Measurements from ENCODE around the gene TAS2R41.

- TF ChIP-seq CTCF (conservative IDR thresholded peaks at IDR 0.05 in 1 of 2, IDR thresholded peaks at IDR 0.05 in 1 of 2; ENCODE audit: extremely low read depth in 1 of 2, insufficient read depth in 1 of 2, low read depth in 1 of 2, low read length in 2 of 2) (no peak), EZH2 (IDR thresholded peaks at IDR 0.05; ENCODE audit: borderline replicate concordance, low read length) (no peak)
These were observed 34.5 kb upstream of the TAS2R41 start, which contains the start of gene TAS2R60 for GRCh38 chr7:143443153-143443552.
